ENCODE measurements around the gene SMPD2. TPM values are rescaled to one million over a fixed set of nuclear protein-coding genes. Genes with fewer than 3 reads are reported as not detected.

SMPD2 gene
- total and polyA plus RNA-seq, 8 donors: 9.6 to 13.6 (median 12.8) TPM

GRCh38 chr6:109478841-109479624, 38.5 kb downstream of the SMPD2 start:
- Histone ChIP-seq H3K36me3 (peaks cover 2 to 55% of the 10 kb centered on the region in 2 donors), H3K4me1 (peaks cover 21 to 64% of the 10 kb centered on the region in 2 donors), H3K9me3 (no peaks in the 10 kb centered on the region), H3K27me3 (no peaks in the 10 kb centered on the region), H3K4me3 (peak overlapping the region in 1 of 2 donors; percentile 14), H3K27ac (no peak overlapping the region)
- ATAC-seq (no peak), DNase-seq (no peak)
- intact Hi-C loops (cut with DNase I): no loop called here
- TF ChIP-seq CTCF (IDR thresholded peaks at IDR 0.05): no peak

GRCh38 chr6:109480993-109481480, 40.5 kb downstream of the SMPD2 start:
- no peaks in the 10 kb centered on the region for H3K27me3 ChIP-seq
- no peak for TF ChIP-seq CTCF (IDR thresholded peaks at IDR 0.05)
- H3K9me3 ChIP-seq: no peaks in the 10 kb centered on the region
- no peak for ATAC-seq
- H3K27ac ChIP-seq: no peak overlapping the region
- intact Hi-C loops (cut with DNase I): no loop called here
- H3K4me3 ChIP-seq: peak overlapping the region in 1 of 2 donors; percentile 5
- peaks cover 17 to 66% of the 10 kb centered on the region in 2 donors for H3K4me1 ChIP-seq
- no peak for DNase-seq
- H3K36me3 ChIP-seq: peaks cover 0 to 35% of the 10 kb centered on the region in 2 donors

GRCh38 chr6:109482905-109483734, 42.6 kb downstream of the SMPD2 start, which contains the start of gene ZBTB24:
Gene ZBTB24, minus strand, starts transcription at chr6:109483219. Its CDS starts 1,193 bp downstream, at chr6:109482026.
- no peak for TF ChIP-seq CTCF (IDR thresholded peaks at IDR 0.05)
- peak within 1 kb of the TSS; percentile 88 to 91 for H3K4me3 ChIP-seq
- peaks cover 0 to 18% of the 10 kb centered on the region in 2 donors for H3K36me3 ChIP-seq
- ATAC-seq: peak; percentile 91
- peak; percentile 80 to 99 (median 93) for DNase-seq
- peak within 1 kb of the TSS; percentile 83 to 90 for H3K27ac ChIP-seq
- intact Hi-C loops (cut with DNase I): no loop called here
- H3K9me3 ChIP-seq: no peaks in the 10 kb centered on the region
- peaks cover 11 to 50% of the 10 kb centered on the region in 2 donors for H3K4me1 ChIP-seq
- H3K27me3 ChIP-seq: no peaks in the 10 kb centered on the region

GRCh38 chr6:109483735-109484057, 43.2 kb downstream of the SMPD2 start:
- ATAC-seq (no peak), DNase-seq (peak in 2 of 4 donors; percentile 58 to 67)
- Histone ChIP-seq H3K4me3 (peak overlapping the region; percentile 19 to 91), H3K9me3 (no peaks in the 10 kb centered on the region), H3K4me1 (peaks cover 10 to 44% of the 10 kb centered on the region in 2 donors), H3K36me3 (peaks cover 0 to 14% of the 10 kb centered on the region in 2 donors), H3K27me3 (no peaks in the 10 kb centered on the region), H3K27ac (peak overlapping the region; percentile 53 to 55)
- intact Hi-C loops (cut with DNase I): no loop called here
- TF ChIP-seq CTCF (IDR thresholded peaks at IDR 0.05): no peak

Data from left lung (tissue), 10 donors.